SK-N-SH (cell line): ENCODE results near the gene ERO1A.

Experiments
- NFIC ChIP-seq: IDR thresholded peaks from 2 replicates; pipeline ENCODE4 v1.4.0; 2012; ENCODE audit warnings: borderline replicate concordance
- POLR2AphosphoS5 ChIP-seq: IDR thresholded peaks from 2 replicates; pipeline ENCODE4 v1.6.1; 2012; ENCODE audit warnings: low read depth, low read length
- RAD21 ChIP-seq: IDR thresholded peaks from 2 replicates; pipeline ENCODE4 v1.6.1; 2012; ENCODE audit warnings: mild to moderate bottlenecking, low read length
- SIN3A ChIP-seq: IDR thresholded peaks from 2 replicates; pipeline ENCODE4 v1.6.1; 2012; ENCODE audit warnings: low read depth, mild to moderate bottlenecking, low read length, moderate library complexity, borderline replicate concordance
- SMC3 ChIP-seq: IDR thresholded peaks from 2 replicates; pipeline ENCODE4 v1.6.1; 2012; ENCODE audit warnings: low read depth, low read length, improper control_type of control experiment
- TAF1 ChIP-seq: IDR thresholded peaks from 2 replicates; pipeline ENCODE4 v1.6.1; 2012; ENCODE audit warnings: low read depth, mild to moderate bottlenecking, low read length, moderate library complexity, borderline replicate concordance
- TF ChIP-seq, protein P1 (sequence below): fragments of 200-600 bp; sonication (generic); IDR thresholded peaks from 2 replicates; pipeline ENCODE4 v1.6.1; 2017; ENCODE audit warnings: antibody characterized with exemption, mild to moderate bottlenecking, moderate library complexity
- TF ChIP-seq, protein P2 (sequence below): IDR thresholded peaks from 2 replicates; pipeline ENCODE4 v1.6.1; 2012; ENCODE audit warnings: mild to moderate bottlenecking, low read depth, low read length, moderate library complexity
- TF ChIP-seq, protein P3 (sequence below): IDR thresholded peaks from 2 replicates; pipeline ENCODE4; 2012

DNA sequence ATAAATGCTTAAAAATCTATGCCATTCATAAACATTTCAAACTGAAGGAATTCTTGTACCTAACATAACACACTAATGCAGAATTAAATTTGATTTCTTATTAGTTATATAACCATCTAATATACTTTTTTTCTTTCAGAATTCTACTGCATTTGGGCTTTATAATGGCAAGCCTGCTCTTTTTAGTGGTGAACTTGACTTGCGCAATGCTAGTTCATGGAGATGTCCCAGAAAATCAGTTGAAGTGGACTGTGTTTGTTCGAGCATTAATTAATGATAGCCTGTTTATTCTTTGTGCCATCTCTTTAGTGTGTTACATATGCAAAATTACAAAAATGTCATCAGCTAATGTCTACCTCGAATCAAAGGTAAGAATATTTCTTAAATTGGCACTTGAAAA, 95.4 kb downstream of the ERO1A start:
- TF ChIP-seq, protein P1, sequence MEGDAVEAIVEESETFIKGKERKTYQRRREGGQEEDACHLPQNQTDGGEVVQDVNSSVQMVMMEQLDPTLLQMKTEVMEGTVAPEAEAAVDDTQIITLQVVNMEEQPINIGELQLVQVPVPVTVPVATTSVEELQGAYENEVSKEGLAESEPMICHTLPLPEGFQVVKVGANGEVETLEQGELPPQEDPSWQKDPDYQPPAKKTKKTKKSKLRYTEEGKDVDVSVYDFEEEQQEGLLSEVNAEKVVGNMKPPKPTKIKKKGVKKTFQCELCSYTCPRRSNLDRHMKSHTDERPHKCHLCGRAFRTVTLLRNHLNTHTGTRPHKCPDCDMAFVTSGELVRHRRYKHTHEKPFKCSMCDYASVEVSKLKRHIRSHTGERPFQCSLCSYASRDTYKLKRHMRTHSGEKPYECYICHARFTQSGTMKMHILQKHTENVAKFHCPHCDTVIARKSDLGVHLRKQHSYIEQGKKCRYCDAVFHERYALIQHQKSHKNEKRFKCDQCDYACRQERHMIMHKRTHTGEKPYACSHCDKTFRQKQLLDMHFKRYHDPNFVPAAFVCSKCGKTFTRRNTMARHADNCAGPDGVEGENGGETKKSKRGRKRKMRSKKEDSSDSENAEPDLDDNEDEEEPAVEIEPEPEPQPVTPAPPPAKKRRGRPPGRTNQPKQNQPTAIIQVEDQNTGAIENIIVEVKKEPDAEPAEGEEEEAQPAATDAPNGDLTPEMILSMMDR = no peak
- no peak for TF ChIP-seq POLR2AphosphoS5
- TF ChIP-seq, protein P2, sequence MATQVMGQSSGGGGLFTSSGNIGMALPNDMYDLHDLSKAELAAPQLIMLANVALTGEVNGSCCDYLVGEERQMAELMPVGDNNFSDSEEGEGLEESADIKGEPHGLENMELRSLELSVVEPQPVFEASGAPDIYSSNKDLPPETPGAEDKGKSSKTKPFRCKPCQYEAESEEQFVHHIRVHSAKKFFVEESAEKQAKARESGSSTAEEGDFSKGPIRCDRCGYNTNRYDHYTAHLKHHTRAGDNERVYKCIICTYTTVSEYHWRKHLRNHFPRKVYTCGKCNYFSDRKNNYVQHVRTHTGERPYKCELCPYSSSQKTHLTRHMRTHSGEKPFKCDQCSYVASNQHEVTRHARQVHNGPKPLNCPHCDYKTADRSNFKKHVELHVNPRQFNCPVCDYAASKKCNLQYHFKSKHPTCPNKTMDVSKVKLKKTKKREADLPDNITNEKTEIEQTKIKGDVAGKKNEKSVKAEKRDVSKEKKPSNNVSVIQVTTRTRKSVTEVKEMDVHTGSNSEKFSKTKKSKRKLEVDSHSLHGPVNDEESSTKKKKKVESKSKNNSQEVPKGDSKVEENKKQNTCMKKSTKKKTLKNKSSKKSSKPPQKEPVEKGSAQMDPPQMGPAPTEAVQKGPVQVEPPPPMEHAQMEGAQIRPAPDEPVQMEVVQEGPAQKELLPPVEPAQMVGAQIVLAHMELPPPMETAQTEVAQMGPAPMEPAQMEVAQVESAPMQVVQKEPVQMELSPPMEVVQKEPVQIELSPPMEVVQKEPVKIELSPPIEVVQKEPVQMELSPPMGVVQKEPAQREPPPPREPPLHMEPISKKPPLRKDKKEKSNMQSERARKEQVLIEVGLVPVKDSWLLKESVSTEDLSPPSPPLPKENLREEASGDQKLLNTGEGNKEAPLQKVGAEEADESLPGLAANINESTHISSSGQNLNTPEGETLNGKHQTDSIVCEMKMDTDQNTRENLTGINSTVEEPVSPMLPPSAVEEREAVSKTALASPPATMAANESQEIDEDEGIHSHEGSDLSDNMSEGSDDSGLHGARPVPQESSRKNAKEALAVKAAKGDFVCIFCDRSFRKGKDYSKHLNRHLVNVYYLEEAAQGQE = no peak
- TF ChIP-seq SIN3A = no peak
- TF ChIP-seq SMC3 = no peak
- TF ChIP-seq, protein P3, sequence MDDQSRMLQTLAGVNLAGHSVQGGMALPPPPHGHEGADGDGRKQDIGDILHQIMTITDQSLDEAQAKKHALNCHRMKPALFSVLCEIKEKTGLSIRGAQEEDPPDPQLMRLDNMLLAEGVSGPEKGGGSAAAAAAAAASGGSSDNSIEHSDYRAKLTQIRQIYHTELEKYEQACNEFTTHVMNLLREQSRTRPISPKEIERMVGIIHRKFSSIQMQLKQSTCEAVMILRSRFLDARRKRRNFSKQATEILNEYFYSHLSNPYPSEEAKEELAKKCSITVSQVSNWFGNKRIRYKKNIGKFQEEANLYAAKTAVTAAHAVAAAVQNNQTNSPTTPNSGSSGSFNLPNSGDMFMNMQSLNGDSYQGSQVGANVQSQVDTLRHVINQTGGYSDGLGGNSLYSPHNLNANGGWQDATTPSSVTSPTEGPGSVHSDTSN = no peak
- no peak for TF ChIP-seq RAD21
- no peak for TF ChIP-seq TAF1
- TF ChIP-seq NFIC = no peak
